Measurements from ENCODE around the gene SDF4.

Gene SDF4

GRCh38 chr1:1231400-1232207 lies at the start of gene SDF4 (continued):
- peak; percentile 94 for TF ChIP-seq ZBTB20 (tag by site-specific recombination; IDR thresholded peaks at IDR 0.05)
- no peak for TF ChIP-seq ZFP37 (tag by site-specific recombination; IDR thresholded peaks at IDR 0.05)
- no peak for TF ChIP-seq ZNF248 (tag by site-specific recombination; IDR thresholded peaks at IDR 0.05)
- TF ChIP-seq PRDM1 (tag by site-specific recombination; IDR thresholded peaks at IDR 0.05), result no peak
- peak; percentile 50; the same call in 1 of the 2 replicates for TF ChIP-seq ZBTB7A (tag by site-specific recombination; IDR thresholded peaks at IDR 0.05; ENCODE audit: low read depth)
- no peak for TF ChIP-seq ZNF280D (tag by site-specific recombination; IDR thresholded peaks at IDR 0.05)
- no peak for TF ChIP-seq ZNF48 (tag by site-specific recombination; IDR thresholded peaks at IDR 0.05)
- TF ChIP-seq ZNF677 (tag by site-specific recombination; IDR thresholded peaks at IDR 0.05), result peak; percentile 39; the same call in 1 of the 2 replicates
- no peak for TF ChIP-seq ZNF366 (tag by site-specific recombination; conservative IDR thresholded peaks at IDR 0.05)
- peak; percentile 72 for TF ChIP-seq SP3 (tag by site-specific recombination; IDR thresholded peaks at IDR 0.05)
- no peak for TF ChIP-seq ZNF654 (tag by site-specific recombination; IDR thresholded peaks at IDR 0.05; ENCODE audit: low read depth)
- TF ChIP-seq ZNF311 (tag by site-specific recombination; IDR thresholded peaks at IDR 0.05; ENCODE audit: borderline replicate concordance), result no peak
- TF ChIP-seq ZNF292 (tag by site-specific recombination; IDR thresholded peaks at IDR 0.05; ENCODE audit: borderline replicate concordance, low read depth), result no peak
- peak; percentile 40; the same call in 1 of the 2 replicates for TF ChIP-seq ZNF692 (tag by site-specific recombination; IDR thresholded peaks at IDR 0.05)
- TF ChIP-seq ZNF501 (tag by site-specific recombination; IDR thresholded peaks at IDR 0.05), result no peak
- no peak for TF ChIP-seq ZFP3 (tag by site-specific recombination; IDR thresholded peaks at IDR 0.05; ENCODE audit: low read depth)
- TF ChIP-seq REPIN1 (tag by site-specific recombination; IDR thresholded peaks at IDR 0.05; ENCODE audit: low read depth), result no peak
- TF ChIP-seq ZNF324 (tag by site-specific recombination; IDR thresholded peaks at IDR 0.05), result no peak
- no peak for TF ChIP-seq ZNF837 (tag by site-specific recombination; IDR thresholded peaks at IDR 0.05)
- no peak for TF ChIP-seq ZNF266 (tag by site-specific recombination; IDR thresholded peaks at IDR 0.05; ENCODE audit: low read depth)
- no peak for TF ChIP-seq ZNF169 (tag by site-specific recombination; IDR thresholded peaks at IDR 0.05)
- no peak for TF ChIP-seq ZNF560 (tag by site-specific recombination; IDR thresholded peaks at IDR 0.05; ENCODE audit: borderline replicate concordance)
- TF ChIP-seq ZBTB21 (tag by site-specific recombination; IDR thresholded peaks at IDR 0.05), result no peak
- peak; percentile 84 for TF ChIP-seq ZXDB (tag by site-specific recombination; IDR thresholded peaks at IDR 0.05)
- no peak for TF ChIP-seq OVOL3 (tag by site-specific recombination; IDR thresholded peaks at IDR 0.05)
- no peak for TF ChIP-seq ZNF10 (tag by site-specific recombination; IDR thresholded peaks at IDR 0.05)
- TF ChIP-seq ZNF335 (tag by site-specific recombination; conservative IDR thresholded peaks at IDR 0.05), result peak; percentile 64; the same call in 1 of the 2 replicates
- TF ChIP-seq ZFP69B (tag by site-specific recombination; IDR thresholded peaks at IDR 0.05), result no peak
- TF ChIP-seq ZNF529 (tag by site-specific recombination; IDR thresholded peaks at IDR 0.05; ENCODE audit: insufficient replicate concordance), result no peak
- TF ChIP-seq ZNF521 (tag by site-specific recombination; IDR thresholded peaks at IDR 0.05), result no peak
- no peak for TF ChIP-seq ZNF621 (tag by site-specific recombination; IDR thresholded peaks at IDR 0.05)
- TF ChIP-seq GFI1B (tag by site-specific recombination; IDR thresholded peaks at IDR 0.05), result no peak
- no peak for TF ChIP-seq ZNF580 (tag by site-specific recombination; IDR thresholded peaks at IDR 0.05)
- peak; percentile 14; the same call in 1 of the 2 replicates for TF ChIP-seq HOXC10 (CRISPR knock-in tag; IDR thresholded peaks at IDR 0.05)
- TF ChIP-seq ZSCAN5A (tag by site-specific recombination; IDR thresholded peaks at IDR 0.05), result no peak
- TF ChIP-seq ZNF571 (tag by site-specific recombination; IDR thresholded peaks at IDR 0.05), result no peak
- TF ChIP-seq ZNF404 (tag by site-specific recombination; IDR thresholded peaks at IDR 0.05), result no peak
